Memory B cell (primary cell): ENCODE data around the gene ZC3HAV1.
A peak's percentile ranks its signal among the peaks of the same experiment; 100 is the strongest.
"Not testable (repeated sequence)": the region's sequence is repeated elsewhere in the genome, so short reads cannot be mapped to it uniquely, and the experiment has no call there.

Source experiments
- ATAC-seq: fragments of 150-1000 bp; cut with Tn5 transposase; 2 replicates; pipeline ENCODE4 v1.10.0; 2021; ENCODE audit warnings: low read depth, mild to moderate bottlenecking, moderate library complexity
- DNase-seq, 2 donors: peaks; one replicate each; pipeline ENCODE4 v3.0.0; 2022; ENCODE audit warnings: low spot score in 2 of 2
- H3K27ac Mint-ChIP-seq: one replicate; pipeline ENCODE4 v1.8.0; 2022; ENCODE audit warnings: mild to moderate bottlenecking, moderate library complexity, mixed read lengths
- H3K27me3 Mint-ChIP-seq: one replicate; pipeline ENCODE4 v1.8.0; 2022; ENCODE audit warnings: mixed read lengths
- H3K36me3 Mint-ChIP-seq: one replicate; pipeline ENCODE4 v1.8.0; 2022; ENCODE audit warnings: mild to moderate bottlenecking, mixed read lengths
- H3K4me1 Mint-ChIP-seq: one replicate; pipeline ENCODE4 v1.8.0; 2022; ENCODE audit warnings: mixed read lengths
- H3K4me3 Mint-ChIP-seq: one replicate; pipeline ENCODE4 v1.8.0; 2022; ENCODE audit warnings: mild to moderate bottlenecking, moderate library complexity, mixed read lengths
- H3K9me3 Mint-ChIP-seq: one replicate; pipeline ENCODE4 v1.8.0; 2022; ENCODE audit warnings: mixed read lengths

The ZC3HAV1 gene

DNA sequence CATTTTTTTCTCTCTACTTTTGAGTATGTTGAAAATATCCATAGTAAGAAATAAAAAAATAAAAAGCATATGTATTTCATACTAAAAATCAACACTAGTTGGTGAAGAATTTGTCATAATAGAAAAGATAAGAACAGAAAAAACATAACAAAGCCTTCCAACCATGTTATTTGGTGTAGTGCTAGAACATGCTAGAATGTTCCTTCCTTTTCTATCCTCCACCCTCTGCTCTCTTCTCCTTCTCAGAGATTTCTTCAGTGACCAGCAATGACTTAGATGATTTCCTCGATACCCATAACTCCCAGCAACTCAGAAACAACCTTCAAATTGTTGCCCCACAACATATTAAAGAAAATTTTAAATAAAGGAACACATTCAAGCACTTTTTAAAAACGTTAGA lies 2.6 kb downstream of the ZC3HAV1 start:
- peaks cover 3% of the 10 kb centered on the region for H3K9me3 Mint-ChIP-seq
- no peaks in the 10 kb centered on the region for H3K27me3 Mint-ChIP-seq
- peak overlapping the region; percentile 98 for H3K27ac Mint-ChIP-seq
- peak overlapping the region; percentile 100 for H3K4me3 Mint-ChIP-seq
- peaks cover 15% of the 10 kb centered on the region for H3K36me3 Mint-ChIP-seq
- ATAC-seq, result no peak
- DNase-seq, result no peak
- H3K4me1 Mint-ChIP-seq, result peaks cover 37% of the 10 kb centered on the region

GRCh38 chr7:139106227-139106626 lies 3.3 kb downstream of the ZC3HAV1 start:
- ATAC-seq, H3K27me3 Mint-ChIP-seq, DNase-seq, H3K9me3 Mint-ChIP-seq: not testable (repeated sequence)
- peak overlapping the region; percentile 98 for H3K27ac Mint-ChIP-seq
- H3K4me3 Mint-ChIP-seq, result peak overlapping the region; percentile 82
- peaks cover 34% of the 10 kb centered on the region for H3K4me1 Mint-ChIP-seq
- H3K36me3 Mint-ChIP-seq, result peaks cover 12% of the 10 kb centered on the region

DNA sequence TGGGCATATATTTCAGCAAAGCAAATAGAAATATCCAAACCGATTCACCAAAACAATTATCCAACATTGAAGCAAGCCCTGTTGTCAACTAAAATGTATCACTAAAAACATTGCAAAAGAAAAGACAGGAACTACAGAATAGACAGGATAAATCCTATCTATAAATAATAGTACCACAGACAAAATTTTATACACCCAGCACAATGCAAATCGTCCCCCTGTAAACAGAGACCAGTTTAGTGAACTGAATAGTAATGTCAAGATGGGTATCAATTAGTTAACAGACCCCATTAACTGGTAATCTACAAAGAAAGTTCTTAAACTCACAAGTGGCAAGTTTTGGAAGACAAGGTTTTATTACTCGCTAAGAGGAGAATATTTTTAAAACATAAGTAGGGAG lies 4.0 kb downstream of the ZC3HAV1 start:
- no peaks in the 10 kb centered on the region for H3K27me3 Mint-ChIP-seq
- no peaks in the 10 kb centered on the region for H3K9me3 Mint-ChIP-seq
- H3K4me3 Mint-ChIP-seq, result peak overlapping the region; percentile 91
- peak overlapping the region; percentile 88 for H3K27ac Mint-ChIP-seq
- peaks cover 36% of the 10 kb centered on the region for H3K4me1 Mint-ChIP-seq
- ATAC-seq (no peak), DNase-seq (no peak)
- peaks cover 18% of the 10 kb centered on the region for H3K36me3 Mint-ChIP-seq

- H3K27me3 Mint-ChIP-seq, result no peaks in the 10 kb centered on the region
- H3K27ac Mint-ChIP-seq, result peak overlapping the region; percentile 88
- H3K9me3 Mint-ChIP-seq, result no peaks in the 10 kb centered on the region
- H3K36me3 Mint-ChIP-seq, result peaks cover 25% of the 10 kb centered on the region
- H3K4me1 Mint-ChIP-seq, result peaks cover 40% of the 10 kb centered on the region
- no peak for ATAC-seq
- DNase-seq, result no peak
- peak overlapping the region; percentile 91 for H3K4me3 Mint-ChIP-seq
These were observed 5.4 kb downstream of the ZC3HAV1 start for GRCh38 chr7:139104091-139104450.

- Mint-ChIP-seq H3K36me3 (peaks cover 23% of the 10 kb centered on the region), H3K27me3 (no peaks in the 10 kb centered on the region), H3K9me3 (no peaks in the 10 kb centered on the region), H3K4me3 (peak overlapping the region; percentile 91), H3K27ac (peak overlapping the region; percentile 88), H3K4me1 (peaks cover 40% of the 10 kb centered on the region)
- ATAC-seq, result no peak
- DNase-seq, result no peak
These were observed 6.3 kb downstream of the ZC3HAV1 start for GRCh38 chr7:139103057-139103815.

DNA sequence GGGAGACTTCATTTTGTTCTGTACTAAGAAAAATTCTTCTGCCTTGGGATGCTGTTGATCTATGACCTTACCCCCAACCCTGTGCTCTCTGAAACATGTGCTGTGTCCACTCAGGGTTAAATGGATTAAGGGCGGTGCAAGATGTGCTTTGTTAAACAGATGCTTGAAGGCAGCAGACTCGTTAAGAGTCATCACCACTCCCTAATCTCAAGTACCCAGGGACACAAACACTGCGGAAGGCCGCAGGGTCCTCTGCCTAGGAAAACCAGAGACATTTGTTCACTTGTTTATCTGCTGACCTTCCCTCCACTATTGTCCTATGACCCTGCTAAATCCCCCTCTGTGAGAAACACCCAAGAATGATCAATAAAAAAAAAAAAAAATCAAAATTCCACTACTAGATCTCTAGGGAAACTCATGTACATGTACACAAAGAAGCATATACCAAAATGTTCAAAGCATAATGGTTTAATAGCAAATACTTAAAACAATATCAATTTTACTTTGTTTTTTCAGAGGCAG lies 7.8 kb downstream of the ZC3HAV1 start:
- H3K27me3 Mint-ChIP-seq, DNase-seq, H3K9me3 Mint-ChIP-seq, ATAC-seq, H3K4me3 Mint-ChIP-seq: not testable (repeated sequence)
- H3K36me3 Mint-ChIP-seq, result peaks cover 16% of the 10 kb centered on the region
- H3K27ac Mint-ChIP-seq, result peak overlapping the region; percentile 65
- peaks cover 37% of the 10 kb centered on the region for H3K4me1 Mint-ChIP-seq

- Mint-ChIP-seq H3K9me3 (no peaks in the 10 kb centered on the region), H3K4me3 (peak overlapping the region; percentile 56), H3K36me3 (peaks cover 21% of the 10 kb centered on the region), H3K4me1 (peaks cover 43% of the 10 kb centered on the region), H3K27ac (peak overlapping the region; percentile 77), H3K27me3 (no peaks in the 10 kb centered on the region)
- DNase-seq (no peak), ATAC-seq (no peak)
These were observed 10.2 kb downstream of the ZC3HAV1 start for GRCh38 chr7:139099172-139099947.

DNA sequence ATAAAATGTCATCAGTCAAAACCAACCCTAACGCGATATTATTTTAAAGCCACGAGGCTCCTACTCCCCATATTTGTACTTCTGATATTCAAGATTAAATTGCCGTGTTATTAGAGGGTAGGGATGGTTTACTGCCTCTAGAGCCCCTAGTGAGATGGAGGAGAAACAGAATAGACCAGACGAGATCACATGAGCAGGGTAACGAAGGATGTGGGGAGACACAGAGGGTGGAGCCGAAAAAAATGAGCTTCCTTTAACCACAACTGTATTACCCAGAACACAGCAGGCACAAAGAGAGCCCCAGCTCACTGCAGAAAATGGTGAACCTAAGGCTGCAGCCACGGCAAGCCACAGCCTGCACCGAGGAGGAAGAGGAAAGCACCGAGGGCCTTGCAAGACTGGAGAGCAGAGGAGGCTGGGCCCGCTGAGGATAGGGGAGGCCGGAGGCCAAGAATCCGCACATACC lies 14.3 kb downstream of the ZC3HAV1 start:
- Mint-ChIP-seq H3K4me3 (peak overlapping the region; percentile 79), H3K4me1 (peaks cover 46% of the 10 kb centered on the region), H3K36me3 (peaks cover 13% of the 10 kb centered on the region), H3K27ac (peak overlapping the region; percentile 86), H3K27me3 (no peaks in the 10 kb centered on the region), H3K9me3 (no peaks in the 10 kb centered on the region)
- DNase-seq (peak; percentile 56 to 72), ATAC-seq (peak; percentile 97)

DNA sequence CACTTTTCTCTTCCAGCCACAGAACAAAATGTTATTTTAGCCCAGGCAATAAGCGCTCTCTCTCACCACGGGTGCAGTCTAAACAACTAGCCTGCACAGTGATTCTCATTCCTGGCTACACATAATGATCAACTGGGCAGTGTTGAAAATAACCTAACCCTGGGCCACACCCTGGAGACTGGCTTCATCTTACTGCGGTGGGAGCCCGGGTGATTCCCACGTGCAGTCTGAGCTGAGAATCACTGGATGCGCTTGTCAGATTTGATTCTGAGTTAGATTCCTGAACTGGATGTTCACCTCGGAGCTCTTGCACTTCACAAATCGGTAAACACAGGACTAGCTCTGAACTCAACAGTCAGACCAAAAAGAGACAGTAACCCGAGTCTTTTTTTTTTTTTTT lies 14.9 kb downstream of the ZC3HAV1 start:
- peak overlapping the region; percentile 79 for H3K4me3 Mint-ChIP-seq
- peaks cover 12% of the 10 kb centered on the region for H3K36me3 Mint-ChIP-seq
- no peaks in the 10 kb centered on the region for H3K27me3 Mint-ChIP-seq
- peaks cover 44% of the 10 kb centered on the region for H3K4me1 Mint-ChIP-seq
- H3K9me3 Mint-ChIP-seq, result no peaks in the 10 kb centered on the region
- H3K27ac Mint-ChIP-seq, result peak overlapping the region; percentile 86
- peak; percentile 2 for ATAC-seq
- DNase-seq, result no peak

DNA sequence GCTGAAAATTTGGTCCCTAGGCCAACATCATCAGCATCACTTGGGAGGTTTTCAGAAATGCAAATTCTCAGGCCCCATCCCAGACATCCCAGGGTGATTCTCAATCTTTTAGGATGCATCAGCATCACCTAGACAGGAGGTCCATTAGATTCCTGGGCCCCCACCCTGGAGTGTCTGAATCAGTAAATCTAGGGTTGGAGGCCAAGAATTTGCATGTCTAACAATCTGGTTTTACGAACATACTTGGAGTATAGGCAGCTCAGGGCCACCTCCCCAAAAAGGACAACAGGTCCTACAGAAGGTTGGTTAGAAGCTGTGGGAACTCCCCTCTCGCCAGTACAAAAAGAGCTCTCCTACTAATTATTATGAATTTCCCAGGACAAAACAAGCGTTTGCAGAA lies 15.5 kb downstream of the ZC3HAV1 start:
- no peaks in the 10 kb centered on the region for H3K27me3 Mint-ChIP-seq
- DNase-seq, result no peak
- H3K9me3 Mint-ChIP-seq, result no peaks in the 10 kb centered on the region
- H3K27ac Mint-ChIP-seq, result peak overlapping the region; percentile 86
- peaks cover 12% of the 10 kb centered on the region for H3K36me3 Mint-ChIP-seq
- peaks cover 42% of the 10 kb centered on the region for H3K4me1 Mint-ChIP-seq
- H3K4me3 Mint-ChIP-seq, result peak overlapping the region; percentile 79
- ATAC-seq, result no peak

GRCh38 chr7:139093512-139093911 lies 16.0 kb downstream of the ZC3HAV1 start:
- Mint-ChIP-seq H3K4me1 (peaks cover 41% of the 10 kb centered on the region), H3K27ac (peak overlapping the region; percentile 86), H3K4me3 (peak overlapping the region; percentile 17), H3K36me3 (peaks cover 12% of the 10 kb centered on the region)
- H3K27me3 Mint-ChIP-seq, H3K9me3 Mint-ChIP-seq, DNase-seq, ATAC-seq: not testable (repeated sequence)

GRCh38 chr7:139092090-139092796 lies 17.3 kb downstream of the ZC3HAV1 start:
- peaks cover under 1% of the 10 kb centered on the region for H3K9me3 Mint-ChIP-seq
- DNase-seq (no peak), ATAC-seq (no peak)
- peaks cover 47% of the 10 kb centered on the region for H3K4me1 Mint-ChIP-seq
- peaks cover 21% of the 10 kb centered on the region for H3K36me3 Mint-ChIP-seq
- no peaks in the 10 kb centered on the region for H3K27me3 Mint-ChIP-seq
- H3K4me3 Mint-ChIP-seq, result no peak overlapping the region
- H3K27ac Mint-ChIP-seq, result peak overlapping the region; percentile 86

GRCh38 chr7:139091677-139091996 lies 17.9 kb downstream of the ZC3HAV1 start:
- no peak overlapping the region for H3K4me3 Mint-ChIP-seq
- DNase-seq (no peak), ATAC-seq (no peak)
- peaks cover 6% of the 10 kb centered on the region for H3K9me3 Mint-ChIP-seq
- H3K4me1 Mint-ChIP-seq, result peaks cover 50% of the 10 kb centered on the region
- H3K27ac Mint-ChIP-seq, result peak overlapping the region; percentile 53
- peaks cover 26% of the 10 kb centered on the region for H3K36me3 Mint-ChIP-seq
- no peaks in the 10 kb centered on the region for H3K27me3 Mint-ChIP-seq

DNA sequence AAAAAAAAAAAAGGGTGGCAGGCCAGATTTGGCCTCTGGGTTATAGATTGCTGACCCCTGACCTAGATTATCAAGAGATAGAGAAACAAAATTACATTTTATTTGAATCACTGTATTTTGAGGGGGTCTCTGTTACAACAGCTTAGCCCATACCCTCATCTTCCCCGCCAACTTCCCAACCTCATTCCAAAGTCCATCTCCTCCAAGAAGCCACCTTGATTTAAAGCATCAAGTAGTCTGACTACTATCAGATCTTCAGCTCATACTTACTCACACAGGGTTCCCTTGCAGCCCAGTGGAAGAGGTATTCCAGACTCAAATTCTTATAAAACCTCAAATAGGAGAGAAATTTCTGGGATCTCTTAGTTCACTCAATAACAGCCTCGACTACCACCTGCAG lies 20.4 kb downstream of the ZC3HAV1 start:
- Mint-ChIP-seq H3K4me1 (peaks cover 41% of the 10 kb centered on the region), H3K27ac (peak overlapping the region; percentile 29), H3K36me3 (peaks cover 34% of the 10 kb centered on the region), H3K4me3 (no peak overlapping the region), H3K27me3 (no peaks in the 10 kb centered on the region), H3K9me3 (peaks cover 8% of the 10 kb centered on the region)
- ATAC-seq (no peak), DNase-seq (no peak)
